HCT116 (cell line): ENCODE data around the gene POTEE. TPM values are rescaled to one million over a fixed set of nuclear protein-coding genes. Genes with fewer than 3 reads are reported as not detected.
"Not testable (repeated sequence)": the region's sequence is repeated elsewhere in the genome, so short reads cannot be mapped to it uniquely, and the experiment has no call there.

Source experiments
- ATAC-seq: fragments of 200-7000 bp; cut with Tn5 transposase; 2 replicates; pipeline ENCODE4 v1.9.1; 2020; ENCODE audit warnings: mild to moderate bottlenecking, moderate library complexity
- Bru-seq: library from RNA; stranded (reverse); fragments of 400-500 nt; gene quantifications from one replicate; lab custom pipeline; 2021; lab: Mats Ljungman, UMichigan
- BruChase-seq, 2 experiments: library from RNA; stranded (reverse); fragments of 400-500 nt; gene quantifications; one replicate each; lab custom pipeline; 2021; lab: Mats Ljungman, UMichigan
- BruUV-seq: library from RNA; stranded (reverse); fragments of 400-500 nt; replicated peaks from 2 replicates; lab custom pipeline; 2021; lab: Mats Ljungman, UMichigan
- CTCF ChIA-PET: fragments of 300-600 bp; sonication (Branson Sonifier 250); formaldehyde crosslinking; loops from one replicate; lab custom pipeline; 2021; ENCODE audit warnings: antibody characterized with exemption; lab: Charles Lee
- POLR2A ChIA-PET: fragments of 300-600, 350-600 bp; sonication (Branson Sonifier 250); formaldehyde crosslinking; loops from one replicate; lab custom pipeline; 2021; ENCODE audit warnings: antibody characterized with exemption; lab: Charles Lee
- RAD21 ChIA-PET, 2 experiments: fragments of 300-600 bp; sonication (Branson Sonifier 250); formaldehyde crosslinking; loops; one replicate each; lab custom pipeline; 2023; ENCODE audit warnings: low total read pairs in 2 of 2; ENCODE audit not compliant: uncharacterized antibody in 2 of 2, unreplicated experiment in 2 of 2, low non-redundant PET in 1 of 2; lab: Charles Lee
- DNase-seq: peaks from one replicate; pipeline ENCODE4 v3.0.0-alpha.2; 2010; ENCODE audit warnings: low read depth, low spot score
- H2AFZ ChIP-seq: fragments of 200-600 bp; shearing (Covaris generic), sonication (generic); 2 replicates; pipeline ENCODE4 v1.6.1; 2017; ENCODE audit warnings: low read depth, mixed run types, mixed read lengths, antibody characterized with exemption, low read length; ENCODE audit not compliant: poor library complexity, severe bottlenecking
- H3K27ac ChIP-seq: 2 replicates; pipeline ENCODE4 v1.5.1; 2012; ENCODE audit warnings: low read depth, low read length
- H3K27me3 ChIP-seq: fragments of 200-600 bp; sonication (generic); 2 replicates; pipeline ENCODE4 v1.6.1; 2016; ENCODE audit warnings: mixed run types, low read length, mixed read lengths; ENCODE audit not compliant: insufficient read depth
- H3K36me3 ChIP-seq, 2 experiments: fragments of 200-500 bp in 1 of 2; fragments of 200-600 bp in 1 of 2; sonication (Bioruptor generic) in 1 of 2; sonication (generic) in 1 of 2; 2 replicates each; pipeline versions ENCODE4 v1.5.1 to v1.6.1; 2014 to 2016; ENCODE audit warnings: low read length in 2 of 2, inconsistent platforms in 1 of 2, mixed read lengths in 1 of 2, mixed run types in 1 of 2; ENCODE audit not compliant: insufficient read depth in 2 of 2, control insufficient read depth in 1 of 2
- H3K4me1 ChIP-seq, 2 experiments: fragments of 200-600 bp in 1 of 2; sonication (generic) in 1 of 2; 2 replicates each; pipeline versions ENCODE4 v1.5.1 to v1.6.1; 2012 to 2017; ENCODE audit warnings: low read length in 2 of 2, inconsistent platforms in 1 of 2, mild to moderate bottlenecking in 1 of 2, mixed read lengths in 1 of 2, mixed run types in 1 of 2, moderate library complexity in 1 of 2; ENCODE audit not compliant: insufficient read depth in 2 of 2, control insufficient read depth in 1 of 2
- H3K4me2 ChIP-seq: fragments of 200-600 bp; sonication (generic); 2 replicates; pipeline ENCODE4 v1.6.1; 2017; ENCODE audit warnings: mixed run types, low read length, mixed read lengths
- H3K4me3 ChIP-seq, 2 experiments: fragments of 200-600 bp in 1 of 2; sonication (generic) in 1 of 2; replicated peaks in 1 of 2; 2 replicates each; pipeline ENCODE4 v1.5.1; 2011 to 2016; ENCODE audit warnings: low read length in 2 of 2, control low read depth in 1 of 2, low read depth in 1 of 2, mild to moderate bottlenecking in 1 of 2, mixed read lengths in 1 of 2, mixed run types in 1 of 2
- H3K79me2 ChIP-seq: fragments of 200-600 bp; sonication (generic); 2 replicates; pipeline ENCODE4 v1.6.1; 2017; ENCODE audit warnings: mild to moderate bottlenecking, mixed run types, low read length, moderate library complexity, mixed read lengths; ENCODE audit not compliant: insufficient read depth
- H3K9ac ChIP-seq: fragments of 200-600 bp; sonication (generic); 2 replicates; pipeline ENCODE4 v1.6.1; 2016; ENCODE audit warnings: low read length, mixed read lengths
- H3K9me2 ChIP-seq: fragments of 200-600 bp; sonication (generic), shearing (Covaris generic); 2 replicates; pipeline ENCODE4 v1.6.1; 2017; ENCODE audit warnings: mixed run types, mild to moderate bottlenecking, moderate library complexity; ENCODE audit not compliant: insufficient read depth
- H3K9me3 ChIP-seq, 2 experiments: fragments of 200-500 bp in 1 of 2; fragments of 200-600 bp in 1 of 2; sonication (Bioruptor generic) in 1 of 2; sonication (generic) in 1 of 2; 2 replicates each; pipeline ENCODE4 v1.6.1; 2014 to 2017; ENCODE audit warnings: low read length in 2 of 2, mixed read lengths in 2 of 2, inconsistent platforms in 1 of 2, low read depth in 1 of 2, mild to moderate bottlenecking in 1 of 2, mixed run types in 1 of 2, moderate library complexity in 1 of 2; ENCODE audit not compliant: control insufficient read depth in 1 of 2, insufficient read depth in 1 of 2
- H4K20me1 ChIP-seq: fragments of 200-600 bp; sonication (generic), shearing (Covaris generic); 2 replicates; pipeline ENCODE4 v1.6.1; 2017; ENCODE audit warnings: mixed run types, mild to moderate bottlenecking, moderate library complexity; ENCODE audit not compliant: insufficient read depth
- intact Hi-C: fragments of 100-400 bp; cut with micrococcal nuclease; formaldehyde crosslinking; loops from 2 replicates; pipeline ENCODE4 v1.10.0; 2022
- long read RNA-seq: library from polyadenylated mRNA; unstranded; transcript quantifications from one replicate; pipeline ENCODE4 v2.0.0, GENCODE V29; 2021; ENCODE audit not compliant: unreplicated experiment
- polyA plus RNA-seq: library from polyadenylated mRNA; unstranded; fragments of >200 nt; gene quantifications from 2 replicates; pipeline ENCODE4 v1.2.1, GENCODE V29; 2012; ENCODE audit warnings: missing spikeins
- total RNA-seq: library from RNA; stranded (reverse); gene quantifications from one replicate; pipeline ENCODE4 v1.2.1, GENCODE V29; 2021; ENCODE audit not compliant: unreplicated experiment

The POTEE gene
- total RNA-seq, result 1.9 TPM
- polyA plus RNA-seq, result 0.40 and 0.46 TPM in 2 replicates
- percentile 62 among the genes with signal in this experiment for Bru-seq, nascent RNA
- BruChase-seq, experiment 1, labeled RNA remaining after a 6-hour chase, result percentile 87 among the genes with signal in this experiment
- percentile 84 among the genes with signal in this experiment for BruChase-seq, experiment 2, labeled RNA remaining after a 2-hour chase
- long read RNA-seq, result 0 reads

DNA sequence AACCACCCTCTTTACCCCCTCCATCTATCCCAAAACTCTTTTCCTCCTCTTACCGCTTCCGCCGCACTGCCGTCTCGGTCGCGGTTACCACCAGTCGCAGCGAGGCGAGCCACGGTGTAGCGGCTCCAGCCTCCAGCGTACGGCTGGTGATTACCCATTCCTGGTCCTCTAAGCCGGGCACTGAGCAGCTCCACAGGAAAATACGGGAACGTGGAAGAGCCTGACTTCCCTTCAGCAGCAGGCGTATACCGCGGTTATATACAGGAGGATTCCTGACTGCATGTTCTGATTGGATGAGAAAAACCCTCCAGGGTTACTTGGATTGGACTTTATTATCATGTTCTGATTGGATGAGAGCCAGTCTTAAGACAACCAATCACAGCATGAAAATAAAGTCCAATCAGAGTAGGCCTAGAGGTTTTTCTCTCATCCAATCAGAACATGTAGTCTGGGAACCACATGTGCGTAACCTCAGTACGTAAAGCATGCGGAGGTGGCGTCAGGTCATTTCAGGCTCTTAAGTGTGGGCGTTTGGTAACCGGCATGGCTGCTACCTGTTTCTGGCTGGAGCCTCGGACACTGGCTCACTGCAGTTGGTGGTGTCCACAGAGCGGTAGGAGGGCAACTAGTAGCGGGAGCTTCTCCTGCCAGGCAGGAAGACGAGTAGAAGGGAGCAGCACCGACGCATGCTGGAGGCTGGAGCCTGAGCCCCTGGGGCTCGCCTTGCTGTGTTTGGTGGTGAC is at the start of gene POTEE:
TSS of gene POTEE (plus strand) at position 507 of the 743 bp plus-strand sequence. CDS start 8,867 bp downstream, outside the sequence.
- POLR2A ChIA-PET, result interaction anchor here (0.7 kb wide), 1 partner anchor 1080 kb away, joined by 6 read pairs; the partner anchor contains the start of gene POTEF

DNA sequence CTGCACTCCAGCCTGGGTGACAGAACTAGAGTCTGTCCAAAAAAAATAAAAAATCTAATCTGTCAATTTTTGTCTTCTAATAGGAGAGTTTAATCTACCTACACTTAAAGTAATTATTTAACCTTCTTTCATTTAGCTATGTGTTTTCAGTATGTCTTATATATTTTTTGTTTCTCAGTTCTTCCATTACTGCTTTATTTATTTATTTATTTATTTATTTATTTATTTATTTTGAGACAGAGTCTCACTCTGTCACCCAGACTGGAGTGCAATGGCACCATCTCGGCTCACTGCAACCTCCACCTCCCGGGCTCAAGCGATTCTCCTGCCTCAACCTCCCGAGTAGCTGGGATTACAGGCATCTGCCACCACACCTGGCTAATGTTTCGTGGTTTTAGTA is 43.8 kb upstream of the POTEE start:
- CTCF ChIA-PET, H3K79me2 ChIP-seq, H3K4me1 ChIP-seq, H3K4me3 ChIP-seq, H3K27me3 ChIP-seq, H4K20me1 ChIP-seq, H3K9ac ChIP-seq, H3K9me3 ChIP-seq, H3K36me3 ChIP-seq, BruUV-seq, RAD21 ChIA-PET, ATAC-seq, H2AFZ ChIP-seq, H3K27ac ChIP-seq, H3K9me2 ChIP-seq, DNase-seq, intact Hi-C loops, H3K4me2 ChIP-seq: not testable (repeated sequence)
- POLR2A ChIA-PET, result interaction anchor here (0.6 kb wide), 1 partner anchor 11 kb away, joined by 3 read pairs; no protein-coding TSS in a partner anchor

More for the DNA sequence above, at the start of gene POTEE:
- BruUV-seq, H3K9me3 ChIP-seq, H4K20me1 ChIP-seq, H3K9me2 ChIP-seq, DNase-seq, H3K27me3 ChIP-seq, H3K4me1 ChIP-seq, intact Hi-C loops, H3K27ac ChIP-seq, CTCF ChIA-PET, H3K79me2 ChIP-seq, H2AFZ ChIP-seq, H3K36me3 ChIP-seq, RAD21 ChIA-PET: not testable (repeated sequence)
- peak; percentile 78 for ATAC-seq
- Histone ChIP-seq H3K9ac (peak within 1 kb of the TSS; percentile 40), H3K4me3 (peak within 1 kb of the TSS; percentile 41 to 44; a peak in 3 of 4 replicates), H3K4me2 (peak within 1 kb of the TSS; percentile 30)
